VCaP (cell line): ENCODE measurements around the gene NCKAP1.

Experiments
- H3K27ac ChIP-seq: fragments of 450-650 bp; 2 replicates; pipeline ENCODE4 v1.5.1; 2017
- CTCF ChIP-seq: fragments of 450-650 bp; conservative IDR thresholded peaks from 2 replicates; pipeline ENCODE4 v1.5.1; 2017; ENCODE audit warnings: mild to moderate bottlenecking, moderate library complexity

Gene NCKAP1

GRCh38 chr2:182937870-182938269 is 100.4 kb downstream of the NCKAP1 start:
- TF ChIP-seq CTCF: no peak
- H3K27ac ChIP-seq: no peak overlapping the region

- H3K27ac ChIP-seq: no peak overlapping the region
- TF ChIP-seq CTCF: no peak
Observed at GRCh38 chr2:182933629-182934028, 104.6 kb downstream of the NCKAP1 start.

- H3K27ac ChIP-seq: no peak overlapping the region
- no peak for TF ChIP-seq CTCF
Observed at GRCh38 chr2:182929972-182930371, 108.3 kb downstream of the NCKAP1 start.

- no peak overlapping the region for H3K27ac ChIP-seq
- TF ChIP-seq CTCF: no peak
Observed at GRCh38 chr2:182924306-182924705, 114.0 kb downstream of the NCKAP1 start.

GRCh38 chr2:182921234-182921633 is 117.0 kb downstream of the NCKAP1 start:
- TF ChIP-seq CTCF: no peak

GRCh38 chr2:182920631-182921056 is 117.6 kb downstream of the NCKAP1 start:
- H3K27ac ChIP-seq: no peak overlapping the region
- TF ChIP-seq CTCF: no peak

More at GRCh38 chr2:182921234-182921633, 117.0 kb downstream of the NCKAP1 start:
- H3K27ac ChIP-seq: no peak overlapping the region

GRCh38 chr2:182920089-182920488 is 118.2 kb downstream of the NCKAP1 start:
- no peak for TF ChIP-seq CTCF
- no peak overlapping the region for H3K27ac ChIP-seq
